HG03066 (cell line): ENCODE data around the gene SH3RF3.

Experiments used
- ATAC-seq: cut with Tn5 transposase; IDR thresholded peaks from one replicate; pipeline ENCODE4 v1.9.1; 2021; ENCODE audit warnings: low read depth; ENCODE audit not compliant: unreplicated experiment

SH3RF3 gene

DNA sequence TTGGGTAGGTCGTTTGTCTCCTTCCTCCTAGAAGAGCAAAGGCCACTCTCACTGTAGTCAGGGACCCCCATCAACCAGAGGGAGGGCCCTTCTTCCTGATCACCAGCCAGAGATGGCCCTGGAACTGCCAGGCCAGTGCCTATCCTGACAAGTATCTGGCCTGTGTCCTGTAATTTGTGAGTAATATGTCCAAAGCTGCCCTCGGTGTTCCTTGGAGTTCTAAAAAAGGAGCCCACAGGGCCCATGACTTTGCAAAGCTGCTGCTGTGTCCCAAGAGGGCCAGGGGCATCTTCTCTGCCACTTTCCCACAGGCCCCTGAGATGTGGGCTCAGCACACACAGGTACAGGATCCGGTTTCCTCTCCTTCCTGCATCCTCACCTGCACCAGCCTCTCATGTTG, 272.4 kb downstream of the SH3RF3 start:
- ATAC-seq = no peak

DNA sequence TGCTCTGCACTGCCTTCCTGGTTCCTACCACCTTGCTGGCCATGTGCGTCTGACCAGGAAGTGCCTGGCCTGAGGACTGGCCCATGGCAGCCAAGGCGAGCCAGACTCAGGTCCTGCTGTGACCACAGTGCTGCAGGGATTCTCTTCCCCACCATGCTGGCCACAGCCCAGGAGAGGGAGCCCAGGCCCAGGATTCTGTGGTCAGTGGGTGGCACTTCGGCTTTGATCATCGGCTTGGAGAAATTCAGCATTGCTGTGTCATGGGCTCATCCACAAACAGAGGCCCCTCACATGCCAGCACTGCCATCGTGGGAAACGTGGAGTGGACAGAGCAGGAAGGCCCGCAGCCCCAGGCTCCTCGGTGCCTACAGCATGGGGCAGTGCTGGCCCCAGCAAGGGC, 273.2 kb downstream of the SH3RF3 start:
- ATAC-seq = no peak

- ATAC-seq = no peak
Observed at GRCh38 chr2:109402980-109403840, 274.2 kb downstream of the SH3RF3 start.

- no peak for ATAC-seq
Observed at GRCh38 chr2:109403841-109404201, 274.8 kb downstream of the SH3RF3 start.

DNA sequence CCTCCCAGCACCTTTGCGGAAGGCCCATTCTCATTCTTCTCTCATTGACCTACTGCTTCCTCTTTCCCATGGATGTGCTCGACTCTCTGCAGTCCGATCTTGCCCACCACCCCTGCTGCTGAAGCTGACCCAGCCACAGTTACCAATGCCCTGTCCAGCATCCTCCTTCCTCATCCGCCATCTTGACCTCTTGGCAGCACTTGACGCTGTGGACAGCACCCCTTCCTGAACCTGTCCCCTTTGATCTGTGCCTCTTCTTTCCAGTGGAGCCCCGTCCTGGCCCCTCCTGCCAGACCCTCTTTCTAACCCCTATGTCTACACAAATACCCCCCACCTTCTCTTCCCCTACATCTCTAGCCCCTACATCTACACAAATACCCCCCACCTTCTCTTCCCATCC, 275.7 kb downstream of the SH3RF3 start:
- no peak for ATAC-seq

DNA sequence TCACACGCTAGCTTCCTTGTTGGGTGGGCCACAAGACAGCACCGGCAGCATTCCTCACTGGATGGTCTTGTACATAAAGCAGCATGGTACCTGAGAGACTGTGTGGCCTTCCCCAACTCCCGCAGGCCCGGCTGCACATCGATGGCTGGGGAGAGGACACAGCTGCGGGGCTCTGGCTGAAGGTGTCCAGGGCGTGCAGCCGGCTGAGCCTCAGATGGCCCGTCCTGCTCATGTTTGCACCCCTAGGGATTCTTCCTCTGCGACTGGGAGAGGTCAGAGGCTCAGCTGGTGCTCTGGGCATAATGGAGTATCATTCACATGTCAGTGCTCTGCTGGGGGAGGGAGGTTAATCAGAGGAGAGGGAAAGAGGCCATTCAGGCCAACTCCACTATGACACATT, 276.9 kb downstream of the SH3RF3 start:
- no peak for ATAC-seq

DNA sequence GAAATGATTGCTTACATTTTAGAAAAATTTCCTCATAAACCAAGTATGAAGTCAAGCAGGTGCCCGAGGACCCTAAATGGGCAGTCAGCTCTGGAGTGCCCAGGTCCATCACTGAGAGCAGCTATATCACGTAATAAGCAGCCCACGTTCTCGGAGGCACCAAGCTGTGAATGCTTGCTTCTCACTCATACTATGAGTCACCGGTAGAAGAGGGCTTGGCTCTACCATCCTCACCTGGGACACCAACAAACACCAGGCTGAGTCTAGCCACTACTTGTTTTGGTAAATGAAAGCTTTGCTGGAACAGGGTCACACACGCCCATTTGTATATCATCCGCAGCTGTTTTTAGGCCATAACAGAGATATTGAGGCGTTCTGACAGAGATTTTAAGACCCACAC, 277.3 kb downstream of the SH3RF3 start:
- no peak for ATAC-seq

DNA sequence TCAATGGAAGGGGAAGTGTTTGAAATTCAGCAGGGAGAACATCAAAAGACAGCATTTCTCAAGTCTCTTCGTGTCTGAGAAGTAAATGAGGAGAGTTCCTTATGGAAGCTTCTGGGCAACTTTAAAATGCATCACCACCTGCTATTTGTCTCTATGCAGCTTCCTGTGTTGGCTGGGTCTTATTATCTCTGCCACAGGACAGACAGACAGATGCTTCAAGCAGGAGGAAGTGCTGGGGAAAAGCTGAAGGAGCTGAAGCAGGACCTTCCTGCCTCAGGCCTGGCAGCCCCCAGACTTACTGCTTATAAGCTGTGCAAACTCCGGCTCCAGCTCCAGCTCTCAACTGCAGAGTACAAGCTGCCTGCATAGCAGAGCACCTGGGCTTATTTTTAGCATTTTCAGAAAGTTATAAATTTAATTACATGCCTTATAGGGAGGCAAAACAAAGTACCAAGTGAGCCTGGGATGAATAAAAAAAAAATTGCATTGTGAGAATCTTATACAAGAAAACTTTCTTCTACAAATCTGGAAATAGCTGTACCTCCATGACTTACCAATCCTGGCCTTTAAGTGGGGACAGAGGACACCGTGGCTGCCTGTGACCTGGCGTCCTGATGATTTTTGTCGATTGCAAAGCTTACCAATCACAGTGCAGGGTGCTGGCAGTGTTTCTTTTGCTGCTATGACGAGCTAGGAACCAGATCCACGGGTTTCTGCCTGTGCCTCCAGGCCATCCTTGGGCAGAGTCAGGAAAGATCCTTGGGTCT, 278.5 kb downstream of the SH3RF3 start:
- ATAC-seq = no peak

- ATAC-seq = no peak
Observed at GRCh38 chr2:109408043-109408335, 279.0 kb downstream of the SH3RF3 start.

DNA sequence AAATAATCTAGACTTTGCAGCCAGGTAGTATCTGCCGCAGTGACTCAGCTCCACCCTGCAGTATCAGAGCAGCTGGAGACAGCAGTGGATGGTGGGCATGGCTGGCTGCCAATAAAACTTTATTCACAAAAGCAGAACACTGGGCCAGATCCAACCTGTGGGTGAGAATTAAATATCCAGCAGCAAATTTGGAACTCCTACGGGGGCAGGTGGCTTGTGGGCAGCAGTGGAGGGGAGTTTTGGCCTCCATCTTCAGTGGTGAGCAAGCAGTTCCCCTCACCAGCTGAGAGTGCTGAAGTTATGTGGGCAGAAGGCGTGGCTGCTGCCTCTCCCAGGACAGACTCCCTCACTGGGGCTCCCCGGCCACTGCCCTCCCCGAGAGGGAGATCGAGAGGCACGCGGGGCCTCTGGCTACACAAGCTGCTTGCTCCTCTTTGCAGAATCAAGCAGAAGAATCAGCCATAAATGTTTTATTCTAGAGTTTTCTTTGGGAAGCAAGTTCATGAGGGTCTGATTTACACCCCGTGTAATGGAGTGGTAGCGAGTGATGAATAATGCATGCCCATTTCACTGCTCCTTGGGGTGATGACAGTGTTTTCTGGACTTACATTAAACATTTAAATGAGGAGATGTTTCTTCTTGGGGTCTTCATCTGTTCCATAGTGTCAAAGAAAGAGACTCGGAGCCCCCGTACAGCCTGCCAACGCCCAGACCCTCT, 280.5 kb downstream of the SH3RF3 start:
- ATAC-seq = no peak

GRCh38 chr2:109410039-109410815, 281.2 kb downstream of the SH3RF3 start:
- ATAC-seq = no peak

DNA sequence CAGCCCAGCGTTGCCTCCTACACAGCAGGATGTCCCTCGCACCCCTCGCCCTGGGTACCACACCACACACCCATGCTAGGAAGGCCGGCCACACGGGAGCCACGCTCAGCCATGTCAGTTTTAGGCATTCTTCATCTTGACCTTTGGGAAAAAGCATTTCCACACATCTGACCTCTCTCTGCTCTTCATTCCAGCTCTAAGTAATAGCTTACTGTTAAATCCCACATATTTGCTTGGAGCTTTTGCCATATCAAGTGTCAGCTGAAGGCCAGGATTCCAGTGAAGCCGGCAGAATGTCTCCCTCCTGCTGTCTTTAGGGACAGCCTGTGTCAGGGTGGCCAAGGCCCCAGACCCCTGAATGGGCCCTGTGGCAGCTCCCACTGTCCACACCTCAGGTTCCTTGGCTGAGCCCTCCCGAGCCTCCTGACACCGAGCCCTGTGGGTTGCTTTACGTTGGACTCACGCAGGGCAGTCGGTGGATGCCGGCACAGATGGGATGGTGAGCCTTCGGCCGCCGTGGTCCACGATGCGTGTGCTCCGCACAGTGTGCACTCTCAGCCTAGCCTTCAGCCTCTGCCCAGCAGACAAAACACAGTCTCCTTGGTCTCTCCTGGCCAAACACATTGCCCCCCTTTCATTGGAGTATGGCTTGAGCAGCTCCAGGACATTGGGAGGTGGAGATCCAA, 282.8 kb downstream of the SH3RF3 start:
- no peak for ATAC-seq

DNA sequence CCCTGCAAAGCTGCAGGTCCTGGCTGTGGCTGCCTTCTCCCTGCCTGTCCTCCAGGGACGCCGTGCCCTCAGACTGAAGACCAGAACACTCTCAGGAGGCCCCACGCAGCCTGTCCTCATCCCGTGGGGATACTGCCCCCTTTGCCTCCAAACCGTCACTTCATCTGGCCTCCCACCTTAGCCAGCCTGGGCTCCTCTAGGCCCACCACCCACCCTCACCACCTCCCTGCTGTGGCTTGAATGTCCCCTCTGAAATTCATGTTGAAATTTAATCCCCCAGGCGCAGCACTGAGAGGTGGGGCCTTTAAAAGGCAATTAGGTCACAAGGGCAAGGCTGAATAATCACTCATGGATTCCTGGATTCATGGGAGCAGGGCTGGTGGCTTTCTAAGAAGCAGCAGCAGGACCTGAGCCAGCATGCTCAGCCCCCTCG, 286.6 kb downstream of the SH3RF3 start:
- ATAC-seq = no peak

DNA sequence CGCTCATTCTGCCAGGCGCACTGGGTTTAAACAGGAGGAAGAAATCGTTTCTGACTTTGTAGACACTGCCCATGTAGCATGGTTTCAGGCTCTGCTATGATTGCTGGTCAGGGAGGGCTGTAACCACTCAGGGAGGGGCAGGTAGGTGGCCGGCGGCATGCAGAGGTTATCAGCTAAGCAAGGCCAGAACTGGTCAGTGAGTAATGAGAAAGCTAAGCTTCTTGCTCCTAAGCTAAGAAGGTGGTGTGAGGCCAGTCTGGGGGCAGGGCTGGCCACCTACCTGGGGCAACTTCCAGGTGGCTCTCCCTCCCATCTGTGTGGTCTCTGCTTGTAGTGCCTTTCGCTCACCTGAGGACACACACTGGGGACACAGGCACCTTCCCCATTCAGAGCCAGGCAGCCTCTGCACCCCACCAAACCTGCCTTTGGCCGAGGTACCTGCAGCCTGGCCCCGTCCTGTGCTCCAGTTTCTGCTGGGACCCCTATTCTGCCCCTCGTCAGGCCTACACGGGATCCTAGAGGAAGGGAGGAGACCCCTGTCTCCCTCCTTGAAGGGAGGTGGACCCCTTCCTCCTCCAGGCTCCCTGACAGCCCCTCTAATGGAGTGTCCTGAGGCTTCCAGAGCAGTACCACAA, 288.8 kb downstream of the SH3RF3 start:
- ATAC-seq = no peak

- no peak for ATAC-seq
Observed at GRCh38 chr2:109418716-109419115, 289.7 kb downstream of the SH3RF3 start.

DNA sequence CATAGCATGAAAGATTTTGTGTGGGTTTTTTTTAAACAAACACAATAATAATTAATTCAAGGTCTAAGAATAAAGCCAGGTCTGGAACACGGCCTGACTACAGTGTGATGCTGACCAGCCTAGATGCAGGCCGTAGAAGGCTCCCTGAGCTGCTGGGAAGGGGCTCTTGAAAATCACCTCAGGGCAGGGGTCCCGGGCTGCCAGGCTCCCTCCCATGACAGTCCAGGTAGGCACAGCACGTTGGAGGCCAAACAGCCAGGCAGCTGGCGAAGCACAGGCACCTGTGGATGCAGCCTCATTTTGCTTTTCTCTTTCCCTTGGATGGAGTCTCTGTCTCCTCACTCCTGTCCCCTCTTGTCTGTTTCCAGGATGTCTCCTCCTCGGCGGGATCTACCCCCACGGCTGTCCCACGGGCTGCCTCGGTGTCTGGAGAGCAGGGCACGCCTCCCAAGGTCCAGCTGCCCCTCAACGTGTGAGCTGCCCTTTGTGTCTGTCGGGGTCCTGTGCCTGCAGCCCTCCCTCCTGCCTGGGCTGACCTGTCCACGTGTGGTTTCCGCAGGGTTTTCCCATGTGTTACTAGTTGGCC, 290.3 kb downstream of the SH3RF3 start:
- ATAC-seq = no peak

DNA sequence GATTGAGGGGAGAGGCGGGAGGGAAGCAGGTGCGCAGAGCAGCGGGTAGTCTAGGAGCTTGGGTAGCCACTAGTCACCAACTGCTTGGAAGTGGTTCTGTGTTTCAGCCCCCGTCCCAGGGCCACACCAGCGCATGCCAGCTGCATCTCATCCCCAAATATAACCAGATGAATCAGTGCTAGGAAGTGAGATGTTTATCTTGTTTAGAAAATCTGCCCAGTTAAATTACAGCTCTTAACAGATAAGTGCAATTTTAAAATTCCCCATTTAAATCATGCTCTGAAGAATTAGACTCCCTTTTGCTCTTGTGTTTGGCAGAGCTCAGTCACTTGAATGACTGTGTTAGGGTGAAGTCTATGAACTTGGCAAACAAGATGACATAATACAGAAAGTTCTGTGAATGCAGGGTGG, 291.0 kb downstream of the SH3RF3 start:
- ATAC-seq = no peak

GRCh38 chr2:109421101-109421500, 292.1 kb downstream of the SH3RF3 start:
- no peak for ATAC-seq

DNA sequence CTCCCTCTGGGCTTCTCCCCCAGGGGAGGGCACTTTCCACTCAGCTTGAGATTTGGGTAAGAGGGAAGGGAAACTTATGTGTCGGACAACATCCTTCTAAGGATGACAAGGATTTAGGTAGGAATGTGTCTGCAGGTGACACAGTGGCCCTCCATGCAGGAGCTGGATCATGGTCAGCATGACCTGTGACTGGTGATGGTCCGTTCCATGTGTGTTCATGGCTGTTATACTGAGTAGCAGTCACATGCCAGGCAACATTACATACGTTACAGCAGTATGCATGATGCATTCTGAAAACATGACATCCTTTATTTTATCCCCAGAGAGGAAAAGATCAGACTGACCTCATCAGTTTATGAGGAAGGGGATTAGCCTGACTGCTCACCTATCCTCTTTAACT, 292.6 kb downstream of the SH3RF3 start:
- ATAC-seq = no peak
